ENCODE data around the gene FRMD4A.

Gene FRMD4A

GRCh38 chr10:13693783-13694700 is 636.7 kb downstream of the FRMD4A start:
- Histone ChIP-seq H3K27me3 (ENCODE audit: low read length) (no peaks in the 10 kb centered on the region), H3K27ac (ENCODE audit: low read depth, low read length) (no peak overlapping the region), H2AFZ (ENCODE audit: low read depth, low read length, severe bottlenecking) (no peak overlapping the region), H3K9me2 (replicated peaks; ENCODE audit: insufficient read depth, low read length) (no peaks in the 10 kb centered on the region), H3K4me3 (ENCODE audit: insufficient read depth, low read length, poor library complexity, severe bottlenecking) (no peak overlapping the region), H4K20me1 (ENCODE audit: low read depth, low read length) (no peaks in the 10 kb centered on the region), H3K4me2 (ENCODE audit: low read depth, low read length, poor library complexity, severe bottlenecking) (no peak overlapping the region), H3K36me3 (ENCODE audit: low read length) (no peaks in the 10 kb centered on the region), H3K79me2 (ENCODE audit: insufficient read depth, low read length) (no peaks in the 10 kb centered on the region), H3K9ac (ENCODE audit: low read length) (no peak overlapping the region), H3F3A (ENCODE audit: insufficient read depth) (no peaks in the 10 kb centered on the region), H3K9me3 (ENCODE audit: insufficient read depth, low read length) (no peaks in the 10 kb centered on the region)
- TF ChIP-seq CTCF (IDR thresholded peaks at IDR 0.05; ENCODE audit: insufficient read depth, low read length, poor library complexity, severe bottlenecking) (no peak), EZH2phosphoT487 (conservative IDR thresholded peaks at IDR 0.05; ENCODE audit: low read length) (no peak)

- Histone ChIP-seq H3K4me3 (ENCODE audit: insufficient read depth, low read length, poor library complexity, severe bottlenecking) (no peak overlapping the region), H3K36me3 (ENCODE audit: low read length) (no peaks in the 10 kb centered on the region), H3K79me2 (ENCODE audit: insufficient read depth, low read length) (no peaks in the 10 kb centered on the region), H3K9me2 (replicated peaks; ENCODE audit: insufficient read depth, low read length) (no peaks in the 10 kb centered on the region), H3F3A (ENCODE audit: insufficient read depth) (no peaks in the 10 kb centered on the region), H3K9me3 (ENCODE audit: insufficient read depth, low read length) (no peaks in the 10 kb centered on the region), H4K20me1 (ENCODE audit: low read depth, low read length) (no peaks in the 10 kb centered on the region), H3K27me3 (ENCODE audit: low read length) (no peaks in the 10 kb centered on the region), H3K9ac (ENCODE audit: low read length) (no peak overlapping the region), H2AFZ (ENCODE audit: low read depth, low read length, severe bottlenecking) (no peak overlapping the region), H3K27ac (ENCODE audit: low read depth, low read length) (no peak overlapping the region), H3K4me2 (ENCODE audit: low read depth, low read length, poor library complexity, severe bottlenecking) (no peak overlapping the region)
- TF ChIP-seq EZH2phosphoT487 (conservative IDR thresholded peaks at IDR 0.05; ENCODE audit: low read length) (no peak), CTCF (IDR thresholded peaks at IDR 0.05; ENCODE audit: insufficient read depth, low read length, poor library complexity, severe bottlenecking) (no peak)
These were observed 640.4 kb downstream of the FRMD4A start for GRCh38 chr10:13690281-13690825.

- no peaks in the 10 kb centered on the region for H3K79me2 ChIP-seq (ENCODE audit: insufficient read depth, low read length)
- H3K9me2 ChIP-seq (replicated peaks; ENCODE audit: insufficient read depth, low read length), result no peaks in the 10 kb centered on the region
- H3K27me3 ChIP-seq (ENCODE audit: low read length), result no peaks in the 10 kb centered on the region
- no peaks in the 10 kb centered on the region for H3K9me3 ChIP-seq (ENCODE audit: insufficient read depth, low read length)
- no peak overlapping the region for H3K27ac ChIP-seq (ENCODE audit: low read depth, low read length)
- no peak overlapping the region for H3K4me3 ChIP-seq (ENCODE audit: insufficient read depth, low read length, poor library complexity, severe bottlenecking)
- H3K4me2 ChIP-seq (ENCODE audit: low read depth, low read length, poor library complexity, severe bottlenecking), result no peak overlapping the region
- TF ChIP-seq CTCF (IDR thresholded peaks at IDR 0.05; ENCODE audit: insufficient read depth, low read length, poor library complexity, severe bottlenecking), result no peak
- H2AFZ ChIP-seq (ENCODE audit: low read depth, low read length, severe bottlenecking), result no peak overlapping the region
- no peaks in the 10 kb centered on the region for H3F3A ChIP-seq (ENCODE audit: insufficient read depth)
- no peak overlapping the region for H3K9ac ChIP-seq (ENCODE audit: low read length)
- H3K36me3 ChIP-seq (ENCODE audit: low read length), result no peaks in the 10 kb centered on the region
- H4K20me1 ChIP-seq (ENCODE audit: low read depth, low read length), result no peaks in the 10 kb centered on the region
These were observed 644.4 kb downstream of the FRMD4A start for GRCh38 chr10:13686331-13686752.

Measured in SU-DHL-6 (cell line).